ENCODE data around the gene B9D1. TPM values are rescaled to one million over a fixed set of nuclear protein-coding genes. Genes with fewer than 3 reads are reported as not detected.

The B9D1 gene
- total and polyA plus RNA-seq, 9 of the 15 experiments (the other 6 are each of a cell fraction or from before 2014, with no cell fraction given), result 8.9 to 28.0 (median 17.9) TPM

DNA sequence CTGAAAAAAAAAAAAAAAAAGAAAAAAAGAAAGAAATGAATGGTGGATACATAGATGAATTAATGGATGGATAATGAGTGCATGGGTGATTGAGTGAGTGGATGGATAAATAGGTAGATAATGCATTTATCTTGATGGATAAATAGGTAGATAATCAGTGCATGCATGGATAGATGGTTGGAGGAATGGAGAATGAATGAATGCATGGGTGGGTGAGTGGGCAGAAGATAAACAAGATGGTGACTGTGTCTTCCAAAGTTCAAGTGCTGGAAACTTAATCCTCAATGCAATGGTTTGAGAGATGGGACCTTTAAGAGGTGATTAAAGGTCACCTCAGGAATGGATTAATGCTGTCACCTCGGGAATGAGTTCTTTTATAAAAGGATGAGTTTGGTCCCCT lies 41.7 kb upstream of the B9D1 start:
- intact Hi-C loops (cut with micrococcal nuclease), result no loop called here
- POLR2A ChIA-PET, result no interaction called here
- Histone ChIP-seq H3K27ac (ENCODE audit: extremely low read depth, low read depth, low read length) (no peak overlapping the region), H3K9ac (ENCODE audit: insufficient read depth in 1 of 2, low read depth in 2 of 2, low read length in 2 of 2) (no peak overlapping the region), H3K27me3 (ENCODE audit: control insufficient read depth in 2 of 2, insufficient read depth in 2 of 2, low read length in 2 of 2) (peaks cover under 1 to 12% of the 10 kb centered on the region in 2 experiments; a peak in 4 of 5 replicates), H3K4me2 (ENCODE audit: insufficient read depth, low read length) (no peak overlapping the region), H4K20me1 (replicated peaks; ENCODE audit: control insufficient read depth, insufficient read depth, low read length) (no peaks in the 10 kb centered on the region), H3K9me1 (ENCODE audit: control insufficient read depth, insufficient read depth, low read length) (no peaks in the 10 kb centered on the region), H3K4me3 (no peak overlapping the region), H3K36me3 (ENCODE audit: control insufficient read depth, insufficient read depth, low read length) (no peaks in the 10 kb centered on the region), H3K79me2 (ENCODE audit: control insufficient read depth, insufficient read depth, low read length) (no peaks in the 10 kb centered on the region), H3K9me3 (replicated peaks; ENCODE audit: control insufficient read depth, insufficient read depth, low read depth, low read length) (no peaks in the 10 kb centered on the region), H3K4me1 (replicated peaks in 1 of 2; ENCODE audit: control insufficient read depth in 2 of 2, insufficient read depth in 2 of 2, low read length in 2 of 2) (no peaks in the 10 kb centered on the region; a peak in 1 of 5 replicates), H2AFZ (ENCODE audit: low read depth, low read length) (no peak overlapping the region)
- no peak for DNase-seq (ENCODE audit: extremely low read depth in 1 of 4, low spot score in 3 of 4)
- in situ Hi-C loops (cut with MboI), result no loop called here
- no TSS peak for BruUV-seq (replicated peaks)
- WGBS (ENCODE audit: insufficient coverage, low coverage, missing lambda C conversion rate), result 0% methylated on average over 1 of the region's 1 CpG
- ATAC-seq, result no peak
- no peak for FAIRE-seq
- TF ChIP-seq SMARCC2 (IDR thresholded peaks at IDR 0.05; ENCODE audit: low read depth), result no peak
- no peak for TF ChIP-seq WHSC1 (IDR thresholded peaks at IDR 0.05; ENCODE audit: low read length)
- TF ChIP-seq TAF9B (IDR thresholded peaks at IDR 0.05; ENCODE audit: partially characterized antibody), result no peak
- no peak for TF ChIP-seq SUPT5H (IDR thresholded peaks at IDR 0.05)
- no peak for TF ChIP-seq EWSR1 (IDR thresholded peaks at IDR 0.05; ENCODE audit: borderline replicate concordance, low read depth, partially characterized antibody)
- TF ChIP-seq, protein P1, sequence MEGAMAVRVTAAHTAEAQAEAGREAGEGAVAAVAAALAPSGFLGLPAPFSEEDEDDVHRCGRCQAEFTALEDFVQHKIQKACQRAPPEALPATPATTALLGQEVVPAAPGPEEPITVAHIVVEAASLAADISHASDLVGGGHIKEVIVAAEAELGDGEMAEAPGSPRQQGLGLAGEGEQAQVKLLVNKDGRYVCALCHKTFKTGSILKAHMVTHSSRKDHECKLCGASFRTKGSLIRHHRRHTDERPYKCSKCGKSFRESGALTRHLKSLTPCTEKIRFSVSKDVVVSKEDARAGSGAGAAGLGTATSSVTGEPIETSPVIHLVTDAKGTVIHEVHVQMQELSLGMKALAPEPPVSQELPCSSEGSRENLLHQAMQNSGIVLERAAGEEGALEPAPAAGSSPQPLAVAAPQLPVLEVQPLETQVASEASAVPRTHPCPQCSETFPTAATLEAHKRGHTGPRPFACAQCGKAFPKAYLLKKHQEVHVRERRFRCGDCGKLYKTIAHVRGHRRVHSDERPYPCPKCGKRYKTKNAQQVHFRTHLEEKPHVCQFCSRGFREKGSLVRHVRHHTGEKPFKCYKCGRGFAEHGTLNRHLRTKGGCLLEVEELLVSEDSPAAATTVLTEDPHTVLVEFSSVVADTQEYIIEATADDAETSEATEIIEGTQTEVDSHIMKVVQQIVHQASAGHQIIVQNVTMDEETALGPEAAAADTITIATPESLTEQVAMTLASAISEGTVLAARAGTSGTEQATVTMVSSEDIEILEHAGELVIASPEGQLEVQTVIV (CRISPR knock-in tag; IDR thresholded peaks at IDR 0.05; ENCODE audit: borderline replicate concordance), result no peak
- CTCF ChIA-PET (ENCODE audit: low intra/inter-chr PET ratio), result no interaction called here

All from K562 (cell line).